ENCODE measurements around the gene SUV39H2. TPM values are rescaled to one million over a fixed set of nuclear protein-coding genes. Genes with fewer than 3 reads are reported as not detected.
"Not testable (repeated sequence)": the region's sequence is repeated elsewhere in the genome, so short reads cannot be mapped to it uniquely, and the experiment has no call there.

SUV39H2 gene
- total RNA-seq, 2 donors from 2014 or later: 5.6 to 7.9 TPM

DNA sequence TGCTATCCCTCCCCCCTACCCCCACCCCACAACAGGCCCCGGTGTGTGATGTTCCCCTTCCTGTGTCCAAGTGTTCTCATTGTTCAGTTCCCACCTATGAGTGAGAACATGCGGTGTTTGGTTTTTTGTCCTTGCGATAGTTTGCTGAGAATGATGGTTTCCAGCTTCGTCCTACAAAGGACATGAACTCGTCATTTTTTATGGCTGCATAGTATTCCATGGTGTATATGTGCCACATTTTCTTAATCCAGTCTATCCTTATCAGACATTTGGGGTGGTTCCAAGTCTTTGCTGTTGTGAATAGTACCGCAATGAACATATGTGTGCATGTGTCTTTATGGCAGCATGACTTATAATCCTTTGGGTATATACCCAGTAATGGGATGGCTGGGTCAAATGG, 14.2 kb upstream of the SUV39H2 start:
- DNase-seq; ATAC-seq; intact Hi-C loops (cut with DNase I, micrococcal nuclease): not testable (repeated sequence)

DNA sequence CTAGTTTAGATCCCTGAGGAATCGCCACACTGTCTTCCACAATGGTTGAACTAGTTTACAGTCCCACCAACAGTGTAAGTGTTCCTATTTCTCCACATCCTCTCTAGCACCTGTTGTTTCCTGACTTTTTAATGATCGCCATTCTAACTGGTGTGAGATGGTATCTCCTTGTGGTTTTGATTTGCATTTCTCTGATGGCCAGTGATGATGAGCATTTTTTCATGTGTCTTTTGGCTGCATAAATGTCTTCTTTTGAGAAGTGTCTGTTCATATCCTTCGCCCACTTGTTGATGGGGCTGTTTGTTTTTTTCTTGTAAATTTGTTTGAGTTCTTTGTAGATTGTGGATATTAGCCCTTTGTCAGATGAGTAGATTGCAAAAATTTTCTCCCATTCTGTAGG, 13.8 kb upstream of the SUV39H2 start:
- DNase-seq; ATAC-seq; intact Hi-C loops (cut with DNase I, micrococcal nuclease): not testable (repeated sequence)

DNA sequence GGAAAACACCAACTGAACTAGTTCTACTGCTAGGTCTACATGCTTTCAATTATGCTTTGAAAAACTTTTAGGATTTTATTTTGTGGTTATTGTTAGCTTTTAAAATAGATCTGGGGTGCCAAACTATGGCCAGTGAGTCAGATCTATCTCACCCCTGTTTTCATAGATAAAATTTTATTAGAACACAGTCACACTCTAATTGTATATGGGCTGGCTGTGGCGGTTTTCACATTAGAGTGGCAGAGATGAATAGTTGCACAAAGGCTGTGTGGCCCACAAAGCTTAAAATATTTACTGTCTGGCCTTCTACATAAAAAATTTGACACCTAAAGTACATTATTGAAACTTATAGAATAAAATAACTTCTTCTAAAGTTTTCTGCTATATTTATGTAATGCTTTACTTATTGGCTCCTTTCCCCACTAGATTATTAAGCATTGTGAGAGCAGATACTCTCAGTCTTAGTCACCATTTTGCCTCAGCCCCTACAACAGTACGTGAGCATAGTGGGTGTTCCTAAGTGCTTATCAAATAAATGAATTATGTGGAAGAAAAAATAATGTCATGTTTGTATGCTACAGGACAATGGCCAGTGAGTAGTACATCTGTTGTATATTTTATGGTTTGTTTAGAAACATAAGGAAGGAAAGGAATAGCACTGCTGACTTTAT, 5.4 kb upstream of the SUV39H2 start:
- intact Hi-C loops (cut with DNase I, micrococcal nuclease): no loop called here
- DNase-seq: no peak
- no peak for ATAC-seq

DNA sequence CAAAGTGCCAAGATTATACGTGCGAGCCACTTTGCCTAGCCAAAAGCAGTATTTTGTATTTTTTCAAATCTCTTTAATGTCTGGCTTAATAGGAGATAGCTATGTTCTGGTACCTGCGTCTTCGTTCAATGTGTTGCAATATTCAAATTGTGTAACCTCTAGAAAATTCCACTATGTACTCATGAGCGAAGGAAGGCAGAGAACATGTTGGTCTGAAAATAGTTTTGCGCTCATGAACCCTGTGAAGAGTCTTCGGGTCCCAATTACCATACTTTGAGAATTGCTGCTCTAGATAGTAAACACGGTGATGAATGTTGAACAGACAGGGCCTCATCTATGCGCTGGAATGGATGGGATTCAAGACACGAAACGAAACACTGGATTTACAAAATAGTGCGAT, 2.7 kb upstream of the SUV39H2 start:
- ATAC-seq: no peak
- DNase-seq: no peak
- intact Hi-C loops (cut with DNase I, micrococcal nuclease): no loop called here

DNA sequence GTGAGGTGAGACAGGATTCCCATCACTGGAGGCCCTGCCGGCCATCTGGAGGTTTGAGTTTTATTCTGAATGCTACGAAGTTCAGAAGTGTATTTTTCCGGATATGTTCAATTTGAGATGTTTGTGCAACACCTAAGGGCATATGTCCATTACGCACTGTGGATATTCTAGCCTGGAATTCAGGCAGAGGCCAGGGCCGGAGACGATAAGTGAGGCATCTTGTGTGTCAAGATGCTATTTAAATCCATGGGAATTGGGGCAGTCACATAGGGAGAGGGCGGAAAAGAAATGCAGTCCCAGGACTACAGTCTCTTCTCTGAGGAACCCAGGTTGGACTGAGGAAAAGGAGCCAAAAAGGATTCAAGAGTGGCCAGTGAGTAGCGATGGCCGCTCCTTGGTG, 1.9 kb upstream of the SUV39H2 start:
- DNase-seq: no peak
- intact Hi-C loops (cut with DNase I, micrococcal nuclease): no loop called here
- ATAC-seq: no peak

DNA sequence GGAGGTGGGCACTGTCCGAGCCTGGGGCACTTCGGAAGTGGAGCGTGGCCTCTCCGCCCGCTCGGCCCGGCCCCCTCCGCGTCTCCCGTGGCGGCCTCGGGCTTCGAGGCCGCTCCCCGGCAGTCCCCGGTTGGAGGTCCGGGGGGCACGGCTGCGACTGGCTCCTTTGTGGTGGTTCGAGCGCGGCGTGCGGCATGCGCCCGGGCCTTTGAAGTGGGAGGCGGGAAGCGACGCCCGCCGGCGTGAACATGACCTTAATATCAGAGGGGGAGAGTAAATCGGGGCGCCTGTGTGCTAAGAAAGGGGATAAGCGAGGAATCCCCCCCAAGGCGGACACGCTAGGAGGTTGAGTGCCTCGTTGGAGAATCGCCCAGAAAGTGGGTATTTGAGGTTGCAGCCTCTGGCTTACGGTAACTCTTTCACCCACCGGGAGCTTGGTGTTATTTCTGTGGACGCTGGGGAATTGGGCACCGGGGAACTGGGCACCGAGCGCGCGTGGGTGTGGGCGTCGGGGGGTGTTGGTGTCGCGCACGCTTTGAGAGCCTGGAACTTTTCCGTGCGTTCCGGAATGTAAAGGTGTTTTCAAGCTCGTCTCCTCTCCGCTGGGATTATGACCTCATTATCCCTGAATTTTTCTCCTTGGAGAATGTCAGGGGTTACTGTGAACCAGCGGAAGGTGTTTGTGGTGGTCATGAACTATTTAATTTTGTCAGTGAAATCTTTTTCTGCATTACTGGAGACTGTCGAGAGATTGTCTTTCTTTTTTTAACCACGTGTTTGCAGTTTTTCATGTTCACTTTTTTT, 660 bp downstream of the SUV39H2 start:
- DNase-seq (peak in 1 of 2 donors; percentile 57), ATAC-seq (peak; percentile 3)
- intact Hi-C loops (cut with DNase I, micrococcal nuclease): no loop called here

DNA sequence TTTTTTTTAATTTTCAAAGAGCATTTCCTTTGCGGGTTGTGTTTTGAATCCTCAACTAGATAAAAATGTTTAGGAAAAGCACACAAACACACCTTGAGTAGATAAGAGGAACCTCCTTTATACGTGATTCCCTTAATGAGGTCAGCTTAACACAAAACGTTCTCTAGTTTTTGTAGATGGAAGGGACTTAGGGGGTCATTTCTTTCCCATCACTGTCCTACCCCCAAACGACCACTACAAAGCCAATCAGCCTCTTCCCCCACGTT, 1.2 kb downstream of the SUV39H2 start:
- ATAC-seq (no peak), DNase-seq (no peak)
- intact Hi-C loops (cut with DNase I, micrococcal nuclease): no loop called here

DNA sequence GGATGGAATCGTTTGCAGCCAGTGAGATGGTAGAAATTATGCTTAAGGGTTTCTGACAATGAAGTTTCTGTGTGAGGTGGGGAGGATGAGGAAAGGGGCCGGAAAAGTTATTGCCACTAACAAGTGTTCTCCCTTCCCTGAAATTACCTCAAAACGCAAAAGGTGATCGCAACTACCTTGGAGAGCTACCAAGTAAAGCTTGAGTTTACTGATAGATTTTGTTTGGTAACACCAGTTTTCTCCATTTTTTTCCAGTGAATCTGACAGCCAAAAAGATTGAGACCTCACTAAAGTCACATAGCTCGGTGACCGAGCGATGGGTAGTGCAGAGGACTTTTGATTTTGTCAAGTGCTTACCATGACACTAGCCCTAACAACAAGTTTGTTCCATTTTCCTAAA, 1.6 kb downstream of the SUV39H2 start:
- no peak for ATAC-seq
- no peak for DNase-seq
- intact Hi-C loops (cut with DNase I, micrococcal nuclease): no loop called here

DNA sequence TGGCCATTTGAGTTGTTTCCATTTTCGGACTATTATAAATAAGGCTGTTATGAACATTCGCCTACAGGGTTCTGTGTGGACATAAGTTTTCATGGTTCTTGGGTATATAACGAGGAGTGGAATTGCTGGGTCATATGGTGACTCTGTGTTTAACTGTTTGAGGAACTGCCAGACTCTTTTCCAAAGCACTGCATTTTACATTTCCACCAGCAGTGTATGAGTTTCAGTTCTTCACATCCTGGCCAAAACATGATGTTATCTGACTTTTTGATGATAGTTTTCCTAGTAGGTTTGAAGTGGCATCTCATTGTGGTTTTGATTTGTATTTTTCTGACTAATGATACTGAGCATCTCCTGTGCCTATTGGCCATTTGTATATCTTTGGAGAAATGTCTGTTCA, 5.4 kb downstream of the SUV39H2 start:
- no peak for ATAC-seq
- intact Hi-C loops (cut with DNase I, micrococcal nuclease): no loop called here
- DNase-seq: no peak

DNA sequence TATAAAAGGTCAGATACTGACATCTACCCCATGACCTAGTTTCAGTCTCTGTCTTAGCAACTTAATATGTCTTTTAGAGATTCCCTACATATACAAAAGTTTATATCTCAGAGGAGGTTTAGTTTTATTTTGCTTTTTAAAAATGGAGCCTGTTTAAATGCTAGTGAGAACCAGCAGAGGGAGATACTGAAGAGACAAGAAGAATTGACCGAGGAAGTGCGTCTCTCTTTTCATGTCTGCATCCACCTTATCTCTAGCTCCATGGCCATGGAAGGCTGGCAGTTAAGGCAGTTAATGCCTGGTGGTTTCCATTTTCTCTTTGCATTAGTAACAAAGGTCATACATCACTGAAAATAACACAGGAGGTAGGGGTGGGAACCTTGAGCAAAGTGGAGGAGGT, 10.7 kb downstream of the SUV39H2 start:
- DNase-seq: no peak
- intact Hi-C loops (cut with DNase I, micrococcal nuclease): no loop called here
- no peak for ATAC-seq

DNA sequence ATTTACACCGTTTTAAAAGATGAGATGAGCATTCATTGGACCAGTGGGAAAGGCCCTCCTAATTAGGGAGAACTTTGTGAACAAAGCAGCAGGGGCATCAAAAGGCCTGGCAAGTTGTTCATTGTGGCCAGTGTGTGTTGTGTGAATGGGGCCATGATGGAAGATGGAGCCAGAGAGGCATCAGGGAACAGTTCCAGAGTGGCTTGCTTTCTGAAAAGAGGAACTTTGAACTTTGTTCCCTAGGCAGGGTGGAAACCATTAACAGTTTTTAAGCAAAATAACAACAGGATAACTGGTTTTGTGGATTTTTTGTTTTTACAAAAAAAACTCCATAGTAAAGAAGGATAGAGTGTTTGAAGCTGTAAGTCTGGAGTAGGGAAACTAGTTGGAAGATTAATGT, 12.5 kb downstream of the SUV39H2 start:
- intact Hi-C loops (cut with DNase I, micrococcal nuclease): no loop called here
- DNase-seq: no peak
- no peak for ATAC-seq

DNA sequence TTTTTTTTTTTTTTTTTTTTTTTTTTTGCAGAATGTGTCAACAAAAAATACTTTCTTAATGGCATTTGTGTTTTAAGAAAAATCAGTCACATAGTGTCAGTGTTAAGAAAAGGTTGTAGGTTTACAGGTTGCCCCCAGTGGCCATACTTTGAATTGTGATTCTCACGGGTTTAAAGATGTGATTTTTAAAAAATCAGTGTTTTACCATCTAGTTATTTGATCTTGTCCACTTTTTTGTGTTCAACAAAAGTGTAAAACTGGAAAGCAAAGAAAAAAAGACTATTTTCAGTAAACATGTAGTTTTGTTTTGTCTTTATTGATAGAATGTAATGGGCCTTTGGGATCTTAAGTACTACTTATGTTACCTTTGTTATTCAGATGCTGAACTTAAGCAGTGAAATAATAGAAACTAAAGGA, 25.7 kb downstream of the SUV39H2 start:
- intact Hi-C loops (cut with DNase I, micrococcal nuclease): no loop called here
- DNase-seq: no peak
- peak; percentile 65 for ATAC-seq

DNA sequence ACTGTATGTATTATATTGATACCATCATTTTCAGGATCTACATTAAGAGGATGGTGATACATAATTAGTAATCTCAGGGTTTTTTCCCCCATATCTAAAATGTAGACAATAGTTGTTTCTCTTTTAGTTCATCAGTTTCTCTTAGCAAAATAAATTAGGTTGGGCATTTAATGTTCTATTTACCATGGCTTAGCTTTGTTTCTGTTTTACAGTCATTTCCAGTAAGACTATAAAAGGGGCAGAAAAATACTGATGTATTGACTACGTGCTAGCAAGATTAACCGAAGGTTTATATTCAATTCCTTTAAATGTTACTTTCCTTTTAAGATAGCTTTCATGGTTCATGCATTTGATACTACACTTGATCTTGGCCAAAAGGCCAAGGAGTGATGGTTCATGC, 26.2 kb downstream of the SUV39H2 start:
- intact Hi-C loops (cut with DNase I, micrococcal nuclease): no loop called here
- DNase-seq (no peak), ATAC-seq (no peak)

DNA sequence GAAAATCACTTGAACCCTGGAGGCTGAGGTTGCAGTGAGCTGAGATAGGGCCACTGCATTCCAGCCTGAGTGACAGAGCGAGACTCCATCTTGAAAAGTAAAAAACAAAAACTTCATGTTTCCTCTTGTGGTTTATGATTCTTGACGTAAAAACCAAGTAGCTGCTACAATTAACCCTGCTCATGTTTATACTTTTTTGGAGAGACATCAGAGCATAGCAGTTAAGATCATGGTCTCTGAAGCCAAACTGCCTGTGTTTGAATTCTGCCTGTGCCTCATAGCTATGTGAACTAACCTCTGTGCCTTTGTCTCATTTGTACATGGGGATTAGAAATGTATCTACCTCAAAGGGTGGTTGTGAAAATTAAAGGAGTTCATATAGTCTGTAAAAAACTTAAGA, 27.2 kb downstream of the SUV39H2 start:
- ATAC-seq (no peak), DNase-seq (no peak)
- intact Hi-C loops (cut with DNase I, micrococcal nuclease): no loop called here

DNA sequence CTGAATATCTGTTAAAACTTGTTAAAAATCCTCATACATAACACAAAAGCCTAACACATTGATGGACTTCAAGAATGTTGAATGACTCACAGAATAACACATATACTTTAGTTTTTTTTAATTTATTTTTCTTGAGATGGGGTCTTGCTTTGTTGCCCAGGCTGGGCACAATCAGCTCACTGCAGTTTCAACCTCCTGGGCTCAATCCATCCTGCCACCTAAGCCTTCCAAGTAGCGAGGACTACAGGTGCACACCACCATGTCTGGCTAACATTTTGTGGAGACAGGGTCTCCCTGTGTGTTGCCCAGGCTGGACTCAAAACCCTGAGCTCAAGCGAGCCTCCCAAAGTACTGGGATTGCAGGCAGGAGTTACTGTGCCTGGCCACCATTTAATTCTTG, 28.1 kb downstream of the SUV39H2 start:
- no peak for ATAC-seq
- intact Hi-C loops (cut with DNase I, micrococcal nuclease): no loop called here
- no peak for DNase-seq

DNA sequence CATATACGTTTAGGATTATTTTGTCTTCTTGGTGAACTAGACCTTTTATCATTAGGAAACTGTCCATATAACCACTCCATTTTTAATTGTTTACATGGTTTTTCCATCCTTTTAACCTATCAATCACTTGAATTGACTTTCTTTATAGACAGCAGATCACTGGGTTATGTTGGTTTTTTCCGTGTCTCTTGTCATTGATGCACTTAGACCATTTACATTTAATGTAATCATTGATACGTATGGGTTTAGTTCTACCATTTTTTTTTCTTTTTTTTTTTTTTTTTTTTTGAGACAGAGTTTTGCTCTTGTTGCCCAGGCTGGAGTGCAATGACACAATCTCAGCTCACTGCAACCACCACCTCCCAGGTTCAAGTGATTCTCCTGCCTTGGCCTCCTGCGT, 28.9 kb downstream of the SUV39H2 start:
- intact Hi-C loops (cut with DNase I, micrococcal nuclease); ATAC-seq; DNase-seq: not testable (repeated sequence)

DNA sequence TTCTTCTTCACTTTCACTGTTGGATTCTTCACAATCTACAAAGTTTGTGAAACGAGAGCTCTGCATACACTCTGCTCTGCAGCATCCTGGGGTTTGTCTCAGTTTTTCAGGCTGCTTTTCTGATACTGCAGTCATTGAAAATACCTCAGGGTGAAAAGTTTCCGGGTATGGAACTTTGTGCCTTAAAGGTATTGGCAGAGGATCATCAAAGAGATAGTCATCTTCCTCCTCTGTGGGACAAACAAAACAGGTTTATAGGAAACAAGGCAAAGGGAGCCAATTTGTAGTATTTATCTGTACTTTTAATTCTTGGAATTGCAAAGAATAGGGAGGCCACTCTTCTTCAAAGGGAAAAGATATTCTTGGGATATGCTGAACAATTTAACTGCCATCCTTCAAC, 30.4 kb downstream of the SUV39H2 start:
- intact Hi-C loops (cut with DNase I, micrococcal nuclease): no loop called here
- DNase-seq (no peak), ATAC-seq (no peak)

DNA sequence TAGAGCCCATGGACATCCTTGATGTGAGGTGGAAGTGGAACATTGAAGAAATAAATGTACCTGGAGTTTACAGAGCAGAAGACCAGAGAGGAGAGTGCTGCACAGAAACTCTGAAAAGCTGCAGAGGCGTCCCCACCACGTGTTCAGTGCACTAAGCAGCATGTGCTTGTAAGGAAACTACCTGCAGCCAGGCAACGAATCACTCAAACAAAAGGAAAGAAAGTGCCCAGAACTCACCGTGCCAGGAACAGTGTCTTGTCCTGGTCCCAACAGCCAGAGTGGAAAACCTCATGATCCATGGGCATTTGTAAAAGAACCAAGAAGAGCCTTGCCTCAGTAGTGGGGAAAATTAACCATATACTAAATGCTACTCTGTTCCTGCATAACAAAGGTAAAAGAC, 32.3 kb downstream of the SUV39H2 start:
- DNase-seq (no peak), ATAC-seq (no peak)
- intact Hi-C loops (cut with DNase I, micrococcal nuclease): no loop called here

DNA sequence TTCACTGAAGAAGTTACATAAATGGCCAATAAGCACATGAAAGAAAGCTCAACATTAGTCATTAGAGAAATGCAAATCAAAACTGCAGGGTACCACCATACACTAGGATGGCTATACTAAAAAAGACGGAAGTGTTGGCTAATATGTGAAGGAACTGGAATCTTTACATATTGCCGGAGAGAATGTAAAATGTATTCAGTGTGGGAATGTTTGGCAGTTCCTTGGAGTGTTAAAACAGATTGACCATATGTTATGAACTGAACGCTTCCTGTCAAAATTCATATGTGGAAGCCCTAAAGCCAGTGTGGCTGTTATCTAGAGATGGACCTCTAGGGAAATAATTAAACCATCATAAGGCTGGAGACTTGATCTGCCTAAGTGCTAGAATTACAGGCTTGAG, 33.1 kb downstream of the SUV39H2 start:
- no peak for DNase-seq
- intact Hi-C loops (cut with DNase I, micrococcal nuclease): no loop called here
- ATAC-seq: no peak

DNA sequence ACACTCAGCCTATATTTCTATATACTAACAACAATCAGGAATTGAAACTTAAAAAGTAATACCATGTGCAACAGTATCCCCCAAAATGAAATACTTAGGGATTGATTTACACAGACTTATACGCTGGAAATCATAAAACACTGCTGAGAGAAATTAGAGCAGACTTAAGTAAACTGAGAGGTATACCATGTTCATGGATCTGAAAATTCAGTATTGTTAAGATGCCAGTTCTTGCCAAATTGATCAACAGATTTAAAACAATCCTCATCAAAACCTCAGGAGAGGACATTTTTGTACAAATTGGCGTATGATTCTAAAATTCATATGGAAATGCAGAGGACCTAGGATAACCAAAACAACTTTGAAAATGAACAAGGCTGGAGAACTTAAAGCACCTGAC, 37.9 kb downstream of the SUV39H2 start:
- no peak for DNase-seq
- ATAC-seq: no peak
- intact Hi-C loops (cut with DNase I, micrococcal nuclease): no loop called here

DNA sequence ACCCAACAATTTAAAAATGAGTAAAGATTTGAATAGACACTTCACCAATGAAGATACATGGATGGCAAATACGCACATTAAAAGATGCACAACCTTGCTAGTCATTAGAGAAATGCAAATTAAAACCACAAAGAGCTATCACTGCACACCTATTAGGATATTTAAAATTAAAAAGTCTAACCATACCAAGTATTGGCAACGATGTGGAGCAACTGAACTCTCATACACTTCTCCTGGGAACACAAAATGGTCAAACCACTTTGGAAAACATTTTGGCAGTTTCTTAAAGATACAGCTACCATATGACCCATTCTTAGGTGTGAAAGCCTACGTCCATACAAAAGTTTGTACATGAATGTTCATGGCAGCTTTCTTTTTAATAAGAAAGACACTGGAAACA, 39.2 kb downstream of the SUV39H2 start:
- ATAC-seq: no peak
- intact Hi-C loops (cut with DNase I, micrococcal nuclease): no loop called here

More for the DNA sequence above, 39.2 kb downstream of the SUV39H2 start:
- no peak for DNase-seq
